Activated CD4-positive, CD25-positive, alpha-beta regulatory T cell (primary cell): Measurements from ENCODE around the gene ZNF618.

ENCODE experiments used
- DNase-seq, 4 experiments: peaks; one replicate each; lab custom pipeline; 2025; lab: John Stamatoyannopoulos, UW

The ZNF618 gene

DNA sequence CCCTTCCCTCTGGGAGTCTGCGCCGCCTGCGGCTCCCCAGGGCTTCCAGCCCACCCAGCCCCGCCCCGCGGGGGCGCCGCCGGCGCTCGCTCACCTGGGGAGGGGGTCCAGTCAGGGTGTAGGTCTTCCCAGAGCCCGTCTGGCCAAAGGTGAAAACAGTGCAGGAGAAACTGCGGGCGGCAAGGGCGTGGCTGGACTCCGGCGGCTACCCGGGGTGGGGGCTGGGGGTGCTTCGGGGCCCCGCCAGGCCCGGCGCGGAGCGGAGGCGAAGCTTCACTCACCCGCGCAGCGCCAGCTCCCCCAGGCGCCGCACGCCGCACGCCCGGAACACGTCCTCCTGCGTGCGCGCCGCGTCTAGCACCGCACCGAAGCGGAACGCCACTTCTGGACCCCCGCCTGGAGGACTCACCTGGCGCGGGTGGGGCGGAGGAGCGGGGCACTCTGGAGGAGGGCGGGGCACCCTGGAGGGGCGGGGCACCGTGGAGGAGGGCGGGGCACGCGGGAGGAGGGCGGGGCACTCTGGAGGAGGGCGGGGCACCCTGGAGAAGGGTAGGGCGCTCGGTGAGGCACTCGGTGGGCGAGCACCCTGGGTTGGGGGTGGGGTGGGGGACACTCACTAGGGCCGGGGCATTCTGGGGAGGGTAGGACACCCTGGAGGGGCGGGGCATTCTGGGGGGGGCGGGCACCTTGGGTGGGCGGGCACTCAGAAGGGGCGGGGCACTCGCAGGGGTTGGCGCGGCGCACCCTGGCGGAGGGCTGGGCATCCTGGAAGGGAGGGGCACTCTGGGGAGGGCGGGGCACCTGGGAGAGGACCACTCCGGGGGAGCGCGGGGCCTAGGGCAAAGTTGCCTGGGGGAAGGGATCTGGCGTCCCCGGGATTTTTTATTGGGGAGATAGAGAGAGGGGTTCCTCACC lies 222.2 kb downstream of the ZNF618 start:
- no peak for DNase-seq

DNA sequence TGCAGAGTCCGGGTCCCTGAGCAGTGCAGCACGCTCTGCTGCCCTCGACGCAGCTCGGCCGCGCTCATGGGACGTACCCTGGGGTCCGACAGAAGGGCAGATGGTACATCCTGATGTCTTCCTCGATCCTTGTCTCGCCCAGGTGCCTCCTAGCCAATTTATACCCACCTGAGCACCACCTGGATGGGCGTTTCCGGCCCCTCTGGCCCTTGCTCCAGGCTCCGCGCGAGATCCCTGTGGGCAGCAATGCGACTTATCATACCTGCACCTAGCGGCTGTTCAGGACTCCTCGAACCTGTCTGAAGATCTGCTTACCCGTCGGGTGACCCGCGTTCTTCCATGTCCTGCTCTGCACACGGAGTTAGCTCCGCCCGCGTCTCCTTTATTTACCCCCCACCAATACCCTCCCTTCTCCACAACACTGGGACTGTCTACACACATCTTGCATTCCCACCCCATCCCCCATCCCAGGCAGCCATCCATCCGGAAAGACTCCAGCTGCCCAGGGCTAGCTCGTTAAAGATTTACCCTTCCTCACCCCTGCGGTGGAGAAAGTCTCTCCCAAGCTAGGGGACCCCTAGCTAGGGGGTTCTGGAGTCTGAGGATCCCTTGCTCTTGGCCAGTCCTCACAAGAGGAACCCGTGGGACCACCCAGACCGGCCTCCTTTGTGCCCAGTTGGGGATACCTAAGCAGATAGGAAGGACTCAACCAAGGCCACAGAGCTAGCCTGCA lies 223.0 kb downstream of the ZNF618 start, which contains the start of gene KIF12:
KIF12 (minus strand) TSS at position 357 of the 733 bp plus-strand sequence; CDS start at position 341, 16 bp downstream.
- no peak for DNase-seq

DNA sequence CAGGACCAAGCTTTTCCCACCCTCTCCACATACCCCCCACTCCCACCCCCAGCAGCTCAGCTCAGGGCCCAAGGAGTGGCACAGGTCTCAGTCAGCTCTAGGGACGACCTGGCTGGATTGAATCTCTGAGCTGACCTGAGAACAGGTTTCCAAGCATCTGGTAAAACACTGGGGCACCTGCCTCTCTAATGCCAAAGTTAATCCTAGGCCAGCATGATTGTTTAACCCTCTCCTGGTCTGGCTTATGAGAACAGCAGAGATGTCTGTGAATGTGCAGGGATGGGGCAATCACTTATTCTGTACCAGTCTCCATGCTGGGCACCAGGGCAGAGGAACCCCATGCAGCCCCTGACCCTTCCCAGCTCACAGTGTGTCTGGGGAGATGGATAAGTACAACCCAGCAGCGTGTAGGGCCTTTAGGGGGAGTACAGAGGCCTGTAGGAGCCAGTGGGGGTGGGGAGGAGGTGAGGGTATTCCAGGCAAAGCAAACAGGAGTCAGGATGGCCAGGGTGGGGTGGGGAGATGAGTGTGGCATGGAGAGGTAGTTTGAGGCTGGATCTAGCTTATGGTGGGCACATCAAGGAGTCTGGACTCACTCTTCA lies 223.7 kb downstream of the ZNF618 start:
- no peak for DNase-seq

- DNase-seq, result no peak
Observed at GRCh38 chr9:114100536-114100935, 224.4 kb downstream of the ZNF618 start.

- no peak for DNase-seq
Observed at GRCh38 chr9:114102484-114102883, 226.4 kb downstream of the ZNF618 start.

GRCh38 chr9:114105236-114105635 lies 229.1 kb downstream of the ZNF618 start:
- DNase-seq, result no peak
